Colonic mucosa (tissue), 4 donors: Measurements from ENCODE around the gene GPR6. TPM values are rescaled to one million over a fixed set of nuclear protein-coding genes. Genes with fewer than 3 reads are reported as not detected.

ENCODE experiments used
- DNase-seq: peaks from one replicate; pipeline ENCODE4 v3.0.0-alpha.2; 2020
- H3K27ac ChIP-seq: fragments of 200-600 bp; one replicate; pipeline ENCODE4 v1.8.0; 2021
- H3K27me3 ChIP-seq: fragments of 200-600 bp; one replicate; pipeline ENCODE4 v1.8.0; 2021
- H3K36me3 ChIP-seq: fragments of 200-600 bp; one replicate; pipeline ENCODE4 v1.8.0; 2021
- H3K4me1 ChIP-seq: fragments of 200-600 bp; one replicate; pipeline ENCODE4 v1.8.0; 2021; ENCODE audit warnings: mild to moderate bottlenecking
- H3K4me3 ChIP-seq: fragments of 200-600 bp; one replicate; pipeline ENCODE4 v1.8.0; 2021
- H3K9ac ChIP-seq, 2 donors: one replicate each; pipeline ENCODE4 v1.7.0; 2013; ENCODE audit warnings: control low read depth in 2 of 2, low read depth in 2 of 2, low read length in 2 of 2
- H3K9me3 ChIP-seq: fragments of 200-600 bp; one replicate; pipeline ENCODE4 v1.8.0; 2021
- CTCF ChIP-seq: fragments of 200-600 bp; IDR thresholded peaks from one replicate; pipeline ENCODE4 v1.8.0; 2022; ENCODE audit warnings: antibody characterized with exemption, mild to moderate bottlenecking
- intact Hi-C: fragments of 100-400 bp; cut with DNase I; formaldehyde crosslinking; loops from one replicate; pipeline ENCODE4 v1.14.1; 2022
- total RNA-seq, 2 donors: library from RNA; stranded (reverse); fragmentation: NEBNext Ultra II Directional in 1 of 2; extraction: Animal tissue kit (Norgen Biotek cat#: 25700) in 1 of 2; gene quantifications; one replicate each; pipeline ENCODE4 v1.2.1, GENCODE V29; 2021
- donor health status: healthy.
- donor health status: DM: no; HTN: no; CAD: no.
- donor health status: DM: no; HTN: no; CAD: no.

Gene GPR6
- total RNA-seq, 2 donors from 2014 or later: not detected

- no peak overlapping the region for H3K27ac ChIP-seq
- intact Hi-C loops: no loop called here
- H3K9ac ChIP-seq: no peak overlapping the region
- H3K36me3 ChIP-seq: no peaks in the 10 kb centered on the region
- no peak for TF ChIP-seq CTCF
- H3K27me3 ChIP-seq: no peaks in the 10 kb centered on the region
- H3K4me3 ChIP-seq: no peak overlapping the region
- DNase-seq: no peak
- no peaks in the 10 kb centered on the region for H3K4me1 ChIP-seq
- no peaks in the 10 kb centered on the region for H3K9me3 ChIP-seq
Measured at GRCh38 chr6:109999740-110000139, 21.6 kb downstream of the GPR6 start.

- no peaks in the 10 kb centered on the region for H3K9me3 ChIP-seq
- H3K9ac ChIP-seq: no peak overlapping the region
- no peaks in the 10 kb centered on the region for H3K4me1 ChIP-seq
- no peak for DNase-seq
- no peak overlapping the region for H3K4me3 ChIP-seq
- intact Hi-C loops: no loop called here
- no peaks in the 10 kb centered on the region for H3K36me3 ChIP-seq
- H3K27ac ChIP-seq: no peak overlapping the region
- H3K27me3 ChIP-seq: no peaks in the 10 kb centered on the region
- TF ChIP-seq CTCF: no peak
Measured at GRCh38 chr6:110002676-110003075, 24.6 kb downstream of the GPR6 start.

- Histone ChIP-seq H3K27me3 (no peaks in the 10 kb centered on the region), H3K36me3 (no peaks in the 10 kb centered on the region), H3K9ac (no peak overlapping the region), H3K27ac (no peak overlapping the region), H3K4me1 (no peaks in the 10 kb centered on the region), H3K4me3 (no peak overlapping the region), H3K9me3 (no peaks in the 10 kb centered on the region)
- intact Hi-C loops: no loop called here
- no peak for DNase-seq
- no peak for TF ChIP-seq CTCF
Measured at GRCh38 chr6:110013386-110013785, 35.3 kb downstream of the GPR6 start.

GRCh38 chr6:110015206-110015605 lies 37.1 kb downstream of the GPR6 start:
- H3K36me3 ChIP-seq: no peaks in the 10 kb centered on the region
- no peak overlapping the region for H3K9ac ChIP-seq
- intact Hi-C loops: no loop called here
- no peak overlapping the region for H3K4me3 ChIP-seq
- no peak for TF ChIP-seq CTCF
- H3K27ac ChIP-seq: no peak overlapping the region
- no peaks in the 10 kb centered on the region for H3K9me3 ChIP-seq
- DNase-seq: no peak
- no peaks in the 10 kb centered on the region for H3K27me3 ChIP-seq
- H3K4me1 ChIP-seq: no peaks in the 10 kb centered on the region

GRCh38 chr6:110017306-110017705 lies 39.2 kb downstream of the GPR6 start:
- Histone ChIP-seq H3K4me3 (no peak overlapping the region), H3K9me3 (no peaks in the 10 kb centered on the region), H3K9ac (no peak overlapping the region), H3K27me3 (no peaks in the 10 kb centered on the region), H3K36me3 (no peaks in the 10 kb centered on the region), H3K4me1 (no peaks in the 10 kb centered on the region), H3K27ac (no peak overlapping the region)
- intact Hi-C loops: no loop called here
- TF ChIP-seq CTCF: no peak
- no peak for DNase-seq

- Histone ChIP-seq H3K4me3 (no peak overlapping the region), H3K36me3 (no peaks in the 10 kb centered on the region), H3K27ac (no peak overlapping the region), H3K4me1 (no peaks in the 10 kb centered on the region), H3K27me3 (no peaks in the 10 kb centered on the region), H3K9me3 (no peaks in the 10 kb centered on the region), H3K9ac (no peak overlapping the region)
- DNase-seq: no peak
- TF ChIP-seq CTCF: no peak
- intact Hi-C loops: no loop called here
Measured at GRCh38 chr6:110017946-110018345, 39.8 kb downstream of the GPR6 start.
